GM19193 (cell line): ENCODE data around the gene PIP5K1B.

ENCODE experiments used
- POLR2A ChIP-seq: IDR thresholded peaks from 4 replicates; pipeline ENCODE4 v1.6.1; 2011; ENCODE audit not compliant: insufficient read depth, insufficient read length; ENCODE audit errors: extremely low read depth

Gene PIP5K1B

DNA sequence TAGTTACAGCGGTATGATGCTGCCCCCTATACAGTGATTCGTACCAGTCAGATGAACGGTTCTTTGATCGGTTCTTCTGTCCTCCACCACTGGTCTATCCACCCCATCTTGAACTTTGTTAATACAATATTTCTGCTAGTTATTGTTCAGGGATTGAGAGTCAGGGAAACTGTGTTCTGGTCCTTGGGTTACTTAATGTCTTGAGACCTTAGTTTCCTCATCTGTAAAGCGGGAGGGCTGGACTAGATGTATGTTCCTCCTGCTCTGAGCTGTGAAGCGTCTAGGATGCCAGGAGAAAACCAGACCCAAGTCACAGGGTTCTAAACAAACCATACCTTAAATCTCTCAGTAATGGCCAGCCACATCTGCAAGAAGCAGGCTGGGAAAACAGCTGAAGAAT, 1.4 kb upstream of the PIP5K1B start:
- no peak for TF ChIP-seq POLR2A

DNA sequence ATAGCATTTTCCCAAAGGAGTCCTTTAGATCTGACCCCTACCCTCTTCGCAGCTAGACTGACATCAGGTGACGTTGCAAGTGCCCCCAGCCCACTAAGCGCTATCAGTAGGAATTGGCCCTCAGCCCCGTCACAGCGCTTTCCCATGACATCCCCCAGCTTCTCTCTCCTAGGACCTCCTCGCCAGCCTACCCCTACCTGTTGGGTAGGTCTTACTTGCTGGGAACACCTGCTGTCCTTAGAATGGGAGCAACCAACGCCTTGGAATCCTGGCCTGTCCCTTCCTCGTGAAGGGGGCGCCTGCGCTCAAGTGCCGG, 584 bp upstream of the PIP5K1B start:
- TF ChIP-seq POLR2A = no peak

DNA sequence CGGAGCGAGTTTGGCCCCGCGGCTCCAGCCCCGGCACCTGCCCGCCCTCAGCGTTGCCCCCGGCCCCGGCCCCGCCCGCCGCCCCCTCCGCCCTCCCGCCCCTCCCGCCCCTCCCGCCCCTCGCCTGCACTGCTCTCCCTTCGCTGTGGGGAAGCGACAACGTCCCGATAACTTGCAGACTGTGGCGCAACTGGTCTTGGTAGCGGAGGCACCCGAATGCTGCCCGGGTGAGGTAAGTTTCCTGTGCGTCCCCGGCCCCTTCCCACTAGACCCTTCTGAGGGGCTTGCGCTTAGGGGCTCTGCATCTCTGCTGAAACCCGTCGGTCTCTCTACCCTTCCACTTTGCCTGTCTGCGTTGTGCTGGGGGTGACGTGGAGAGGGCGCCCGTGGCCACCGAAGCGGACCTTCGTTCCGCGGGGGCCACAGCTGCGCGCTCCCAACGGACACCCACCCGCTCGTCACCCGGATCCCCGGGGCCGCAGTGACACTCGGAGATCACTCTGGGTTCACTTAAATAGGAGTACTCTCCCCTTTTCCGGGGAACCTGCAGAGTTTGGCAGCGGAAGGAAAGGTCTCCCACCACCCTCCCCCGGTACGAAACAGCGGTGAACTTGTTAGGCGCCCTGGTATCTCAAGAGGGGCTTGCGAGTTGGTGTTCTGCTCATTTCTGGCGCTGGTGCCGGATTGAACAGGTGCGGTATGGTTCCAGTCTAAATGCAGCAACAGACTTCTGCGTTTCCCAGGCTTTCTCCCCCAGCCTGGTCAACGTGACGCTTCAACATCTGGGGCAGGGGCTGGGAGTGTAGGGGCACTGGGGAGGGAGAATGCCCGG, 707 bp downstream of the PIP5K1B start:
- TF ChIP-seq POLR2A = no peak

DNA sequence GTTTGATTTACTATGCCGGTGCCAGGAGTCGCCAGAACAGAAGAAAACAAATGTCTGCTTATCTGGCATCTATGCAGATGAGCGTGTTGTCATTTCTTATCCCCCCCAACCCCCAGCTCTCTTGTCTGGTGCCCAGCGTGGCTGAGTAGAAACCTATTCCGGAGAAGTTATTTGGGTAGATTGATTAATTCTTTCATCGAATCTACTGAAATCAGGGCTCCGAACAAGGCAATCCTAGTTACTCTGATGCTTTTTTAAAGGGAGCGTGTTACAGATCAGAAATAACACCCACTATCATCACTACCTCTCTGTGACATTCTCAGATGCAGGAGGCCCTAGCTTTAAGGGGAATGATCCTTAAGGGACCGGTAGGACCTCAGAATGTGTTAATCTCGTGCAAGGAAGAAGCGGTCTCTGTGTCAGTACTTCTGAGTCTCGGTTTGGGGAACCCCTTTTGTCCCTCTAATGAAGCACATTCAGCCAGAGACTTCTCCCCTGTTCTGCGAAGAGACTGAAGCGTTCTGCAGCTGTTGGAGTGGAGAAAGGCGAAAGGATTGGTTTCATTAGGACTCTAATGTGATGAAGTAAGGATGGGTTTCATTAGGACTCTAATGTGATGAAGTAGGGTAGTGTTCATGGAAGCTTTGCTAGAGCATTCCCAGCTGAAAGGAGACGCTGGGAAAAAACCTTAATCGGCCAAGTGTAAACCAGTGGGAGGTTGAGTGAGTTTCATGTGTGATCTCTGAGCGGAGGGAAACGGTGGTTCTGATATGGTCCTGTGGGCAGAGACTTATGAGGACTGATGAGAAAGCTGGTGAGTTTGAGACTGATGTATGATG, 1.5 kb downstream of the PIP5K1B start:
- TF ChIP-seq POLR2A = no peak

DNA sequence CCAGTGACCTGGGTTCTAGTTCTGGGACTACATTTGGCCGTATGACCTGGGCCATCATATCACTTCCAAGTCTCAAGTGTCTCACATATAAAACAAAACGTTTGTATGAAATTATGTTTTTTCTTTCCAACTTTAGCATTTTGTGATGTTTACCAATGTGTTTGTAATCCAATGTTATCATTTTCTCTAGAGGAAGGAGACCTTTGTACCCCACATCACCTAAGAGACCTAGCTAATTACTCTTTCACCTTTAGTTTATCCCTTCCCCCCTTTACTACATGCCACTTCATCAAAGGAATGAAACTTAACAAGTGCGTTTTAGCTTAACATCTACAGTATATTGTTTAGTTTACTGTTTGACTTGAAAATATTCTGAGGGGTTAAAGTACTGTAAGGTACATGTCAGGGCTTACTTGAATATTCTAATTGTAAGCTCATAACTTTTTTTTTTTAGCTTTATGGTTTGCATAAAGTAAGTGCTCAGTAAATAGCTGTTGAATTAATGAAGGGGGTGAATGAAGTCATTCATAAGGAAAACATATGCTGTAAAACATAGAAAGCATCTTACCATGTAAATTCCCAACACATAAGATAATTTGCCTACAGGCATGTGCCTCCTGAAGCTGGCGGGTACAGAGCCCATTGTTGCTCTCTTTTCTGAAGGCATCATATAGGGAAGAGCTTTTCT, 2.9 kb downstream of the PIP5K1B start:
- no peak for TF ChIP-seq POLR2A

DNA sequence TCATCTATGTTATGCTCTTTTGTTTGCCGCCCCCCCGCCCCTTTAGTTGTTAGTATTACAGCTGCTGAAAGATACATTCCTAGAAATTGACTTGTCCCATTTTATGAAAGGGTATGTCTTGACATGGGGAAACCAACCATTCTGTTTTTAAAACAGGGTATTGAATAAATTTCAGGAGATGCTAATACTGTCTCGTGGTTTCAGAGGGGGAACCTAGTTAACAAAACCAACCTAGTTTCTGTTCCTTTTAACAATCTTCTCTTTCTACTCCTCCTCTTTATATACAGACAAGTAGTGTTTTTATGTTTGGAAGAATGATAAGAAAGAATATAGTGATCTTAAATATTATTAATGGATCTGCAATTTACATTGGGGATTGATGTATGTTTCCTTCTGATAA, 3.5 kb downstream of the PIP5K1B start:
- TF ChIP-seq POLR2A = no peak

DNA sequence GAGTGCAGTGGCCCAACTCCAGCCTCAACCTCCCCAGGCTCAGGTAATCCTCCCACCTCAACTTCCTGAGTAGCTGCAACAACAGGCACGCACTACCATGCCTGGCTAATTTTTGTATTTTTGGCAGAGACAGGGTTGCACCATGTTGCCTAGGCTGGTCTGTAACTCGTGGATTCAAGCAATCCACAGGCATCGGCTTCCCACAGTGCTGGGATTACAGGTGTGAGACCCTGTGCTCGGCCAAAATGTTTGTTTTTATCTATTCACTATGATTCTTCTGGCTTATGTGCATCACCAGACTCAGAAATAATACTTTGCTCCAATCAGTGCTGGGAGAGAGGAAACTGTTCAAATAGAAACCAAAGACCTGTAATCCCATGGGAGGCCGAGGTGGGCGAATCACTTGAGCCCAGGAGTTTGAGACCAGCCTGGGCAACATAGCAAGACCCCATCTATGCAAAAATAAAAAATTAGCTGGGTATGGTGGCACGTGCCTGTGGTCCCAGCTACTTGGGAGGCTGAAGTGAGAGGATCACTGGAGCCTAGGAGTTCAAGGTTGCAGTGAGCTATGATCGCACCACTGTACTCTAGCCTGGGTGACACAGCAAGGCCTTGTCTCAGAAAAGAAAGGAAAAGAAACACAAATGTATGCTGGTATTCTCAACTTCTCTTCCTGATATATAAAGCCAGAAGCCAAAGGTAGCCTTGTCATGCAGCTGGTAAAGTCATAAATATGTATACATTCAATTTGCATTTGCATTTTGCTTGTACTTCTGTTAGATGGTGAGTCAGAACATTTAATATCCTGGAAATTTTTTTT, 4.5 kb downstream of the PIP5K1B start:
- TF ChIP-seq POLR2A = no peak

DNA sequence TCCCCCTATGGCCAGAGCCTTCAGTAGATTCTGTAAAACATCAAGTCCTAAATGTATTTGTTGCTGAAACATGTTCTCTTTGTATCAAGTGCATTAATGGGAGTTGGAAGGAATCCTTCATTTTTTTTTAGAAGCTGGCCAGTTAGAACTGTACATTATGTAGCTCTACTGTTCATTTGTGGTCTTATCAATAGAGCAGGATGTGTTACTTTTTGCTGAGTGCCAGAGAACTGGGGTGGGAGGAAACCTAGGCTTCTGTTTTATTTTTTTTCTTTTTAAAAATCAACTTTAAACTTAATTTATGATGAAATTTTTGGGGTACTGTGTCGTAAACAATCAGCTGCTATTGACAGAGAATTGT, 5.1 kb downstream of the PIP5K1B start:
- no peak for TF ChIP-seq POLR2A

DNA sequence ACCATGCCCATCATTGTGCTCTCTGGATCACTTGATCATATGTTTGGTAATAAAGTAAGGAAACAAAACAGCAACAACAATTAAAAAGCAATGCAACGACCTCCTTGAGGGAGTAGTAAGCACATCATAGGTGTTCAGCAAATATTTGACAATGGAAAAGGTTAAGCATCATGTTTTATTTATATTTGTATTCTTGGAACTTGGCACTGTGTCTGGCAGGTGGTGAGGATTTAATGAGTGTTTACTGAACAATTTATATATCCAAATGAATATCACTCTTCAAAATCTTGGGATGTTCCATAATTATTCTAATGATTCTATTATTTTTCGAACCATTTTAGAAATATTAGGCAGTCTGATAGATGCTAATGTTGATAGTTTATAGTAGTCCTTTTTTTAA, 6.2 kb downstream of the PIP5K1B start:
- no peak for TF ChIP-seq POLR2A

DNA sequence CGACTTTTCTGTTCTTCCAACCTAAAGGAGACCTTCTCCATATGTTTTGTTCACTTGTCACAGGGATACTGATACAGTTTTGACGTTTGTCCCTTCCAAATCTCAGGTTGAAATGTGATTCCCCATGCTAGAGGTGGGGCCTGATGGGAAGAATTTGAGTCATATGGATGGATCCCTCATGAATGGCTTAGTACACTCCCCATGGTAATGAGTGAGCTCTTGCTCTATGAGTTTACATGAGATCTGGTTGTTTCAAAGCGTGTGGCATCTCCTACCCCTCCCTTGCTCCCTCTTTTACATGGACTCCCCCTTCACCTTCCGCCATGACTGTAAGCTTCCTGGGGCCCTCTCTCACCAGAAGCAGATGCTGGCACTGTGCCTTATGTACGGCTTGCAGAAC, 6.9 kb downstream of the PIP5K1B start:
- no peak for TF ChIP-seq POLR2A

DNA sequence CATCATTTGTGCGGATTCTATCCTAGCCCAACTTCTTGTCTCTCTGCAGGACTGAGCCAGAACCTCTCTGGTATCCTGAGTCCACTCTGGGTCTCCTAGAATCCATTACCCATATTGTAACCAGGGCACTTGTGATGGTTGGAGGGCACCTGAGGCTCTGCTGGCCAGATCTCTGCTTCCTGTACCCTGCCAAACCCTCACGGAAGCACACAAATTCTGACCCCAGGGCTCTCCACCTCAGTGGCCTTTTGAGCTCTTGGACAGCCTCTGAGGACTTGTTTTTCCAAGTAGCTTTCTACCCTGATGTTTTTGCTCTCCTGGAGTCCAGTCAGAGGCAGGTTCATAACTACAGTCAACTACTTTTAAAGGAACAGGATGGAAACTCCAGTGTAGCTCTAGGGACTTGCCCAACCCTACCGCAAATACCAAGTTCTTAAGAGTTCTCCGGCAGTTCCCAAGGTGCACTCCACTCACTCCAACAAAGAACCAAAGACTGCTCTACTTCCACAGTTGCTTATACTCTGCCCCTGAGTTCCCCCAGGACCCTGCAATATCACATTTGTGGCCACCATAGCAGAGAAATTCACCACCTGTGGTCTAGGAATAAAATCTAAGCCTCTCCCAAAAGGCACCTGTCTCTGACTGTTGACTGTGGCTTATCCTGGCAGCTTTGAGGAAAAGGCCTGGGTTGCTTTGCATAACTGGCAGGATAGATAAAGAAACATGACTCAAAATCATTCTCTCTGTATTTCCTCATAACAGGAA, 9.6 kb downstream of the PIP5K1B start:
- no peak for TF ChIP-seq POLR2A

DNA sequence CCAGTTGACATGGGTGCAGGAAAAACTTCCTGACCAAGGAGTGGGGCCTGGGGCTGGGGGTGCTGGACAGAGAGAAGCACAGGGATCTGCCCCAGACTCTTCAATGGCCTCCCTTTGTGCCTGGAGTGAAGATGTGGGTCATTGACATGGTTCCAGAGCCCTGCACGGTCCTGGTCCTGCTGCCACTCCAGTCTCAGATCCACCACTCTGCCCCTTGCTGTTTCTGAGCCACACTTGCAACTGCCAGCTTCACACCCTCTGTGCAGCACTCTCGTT, 10.1 kb downstream of the PIP5K1B start:
- no peak for TF ChIP-seq POLR2A

DNA sequence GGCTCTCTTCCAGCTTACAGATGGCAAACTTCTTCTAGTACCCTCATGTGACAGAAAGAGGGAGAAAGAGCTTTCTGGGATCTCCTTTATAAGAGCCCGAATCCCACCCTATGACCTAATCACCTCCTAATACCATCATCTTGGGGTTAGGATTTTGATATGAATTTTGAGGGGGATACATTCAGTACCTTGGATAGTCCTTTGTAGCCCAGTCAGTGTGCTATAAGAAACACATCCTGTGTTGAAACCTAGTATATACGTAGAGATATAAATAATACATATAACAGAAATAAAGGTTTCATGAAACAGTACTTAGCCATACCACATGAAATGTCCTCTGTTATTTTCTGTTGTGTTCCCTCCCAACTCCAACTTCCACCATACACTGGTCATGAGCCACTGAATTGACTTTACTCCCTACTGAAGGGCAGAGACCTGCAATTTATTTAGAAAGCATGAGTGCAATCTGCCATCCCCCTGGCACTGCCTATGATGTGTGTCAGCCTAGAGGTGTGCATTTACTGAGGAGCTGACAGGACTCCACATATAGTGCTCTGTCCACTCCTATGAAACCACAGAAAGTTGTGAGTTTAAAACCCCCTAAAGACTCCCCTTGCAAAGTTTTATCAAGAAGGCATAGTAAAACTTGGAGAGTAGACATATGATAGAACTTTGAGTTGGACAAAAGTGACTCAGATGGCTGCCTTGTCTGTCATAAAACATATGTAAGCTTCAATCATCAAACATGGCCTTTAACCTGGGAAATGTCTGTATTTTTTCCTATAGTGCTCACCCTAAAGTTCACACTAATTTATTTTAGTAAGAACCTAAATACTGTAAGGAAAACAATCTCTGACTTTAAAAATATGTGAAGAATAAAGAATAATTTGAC, 12.8 kb downstream of the PIP5K1B start:
- no peak for TF ChIP-seq POLR2A
